CD14-positive monocyte (primary cell): Measurements from ENCODE around the gene NLRP9. TPM values are rescaled to one million over a fixed set of nuclear protein-coding genes. Genes with fewer than 3 reads are reported as not detected.

ENCODE experiments used
- DNase-seq, 3 donors: peaks; one replicate each; pipeline ENCODE4 v3.0.0-alpha.2; 2011 to 2022
- H2AFZ ChIP-seq: 2 replicates; pipeline ENCODE4 v1.6.0; 2012; ENCODE audit warnings: mild to moderate bottlenecking, low read depth, low read length, inconsistent platforms; ENCODE audit not compliant: insufficient read depth, poor library complexity, severe bottlenecking
- H3K27ac ChIP-seq, 2 donors: 1 replicate in 1 of 2; 2 replicates in 1 of 2; pipeline ENCODE4 v1.5.1; 2012 to 2013; ENCODE audit warnings: low read length in 2 of 2, control low read depth in 1 of 2, inconsistent platforms in 1 of 2, low read depth in 1 of 2, mild to moderate bottlenecking in 1 of 2
- H3K27me3 ChIP-seq, 2 donors: one replicate each; pipeline versions ENCODE4 v1.6.0 to v1.6.1; 2011 to 2013; ENCODE audit warnings: low read length in 2 of 2; ENCODE audit not compliant: control insufficient read depth in 2 of 2, insufficient read depth in 2 of 2
- H3K36me3 ChIP-seq, 2 donors: replicated peaks in 1 of 2; 1 replicate in 1 of 2; 2 replicates in 1 of 2; pipeline versions ENCODE4 v1.5.1 to v1.6.1; 2012 to 2013; ENCODE audit warnings: low read length in 2 of 2, control low read depth in 1 of 2, inconsistent platforms in 1 of 2, mild to moderate bottlenecking in 1 of 2; ENCODE audit not compliant: insufficient read depth in 2 of 2, control insufficient read depth in 1 of 2
- H3K4me1 ChIP-seq, 2 donors: 1 replicate in 1 of 2; 2 replicates in 1 of 2; pipeline versions ENCODE4 v1.5.1 to v1.6.1; 2012 to 2013; ENCODE audit warnings: low read length in 2 of 2, control low read depth in 1 of 2, inconsistent platforms in 1 of 2, mild to moderate bottlenecking in 1 of 2, moderate library complexity in 1 of 2; ENCODE audit not compliant: insufficient read depth in 2 of 2, control insufficient read depth in 1 of 2
- H3K4me2 ChIP-seq: replicated peaks from 2 replicates; pipeline ENCODE3; 2012; ENCODE audit warnings: low read length, moderate library complexity, mild to moderate bottlenecking; ENCODE audit not compliant: poor library complexity, severe bottlenecking; ENCODE audit errors: extremely low read depth
- H3K4me3 ChIP-seq, 3 experiments: fragments of 200-600 bp in 1 of 3; sonication (generic) in 1 of 3; replicated peaks in 1 of 3; 1 replicate in 2 of 3; 2 replicates in 1 of 3; pipeline ENCODE4 v1.5.1; 2011 to 2013; ENCODE audit warnings: low read length in 3 of 3, mild to moderate bottlenecking in 3 of 3, control low read depth in 2 of 3, low read depth in 2 of 3, inconsistent platforms in 1 of 3, moderate library complexity in 1 of 3
- H3K79me2 ChIP-seq: 2 replicates; pipeline ENCODE4 v1.6.0; 2012; ENCODE audit warnings: mild to moderate bottlenecking, control low read depth, inconsistent platforms, low read length, moderate library complexity; ENCODE audit not compliant: insufficient read depth
- H3K9ac ChIP-seq: 2 replicates; pipeline ENCODE4 v1.6.0; 2017; ENCODE audit warnings: low read length, mild to moderate bottlenecking; ENCODE audit not compliant: insufficient read depth, poor library complexity, severe bottlenecking
- H3K9me3 ChIP-seq, 2 donors: replicated peaks in 1 of 2; 1 replicate in 1 of 2; 2 replicates in 1 of 2; pipeline versions ENCODE4 v1.5.1 to v1.6.1; 2012 to 2013; ENCODE audit warnings: low read length in 2 of 2, control low read depth in 1 of 2; ENCODE audit not compliant: control insufficient read depth in 1 of 2, insufficient read depth in 1 of 2
- H4K20me1 ChIP-seq: 2 replicates; pipeline ENCODE4 v1.6.0; 2012; ENCODE audit warnings: mild to moderate bottlenecking, low read length, control low read depth, moderate library complexity; ENCODE audit not compliant: insufficient read depth
- H3K27ac Mint-ChIP-seq, 7 donors: one replicate each; pipeline ENCODE4 v1.8.0; 2020; ENCODE audit warnings: mild to moderate bottlenecking in 7 of 7, mixed read lengths in 7 of 7, moderate library complexity in 6 of 7, inconsistent platforms in 2 of 7
- H3K27me3 Mint-ChIP-seq, 3 donors: one replicate each; pipeline ENCODE4 v1.8.0; 2021 to 2022; ENCODE audit warnings: low read depth in 3 of 3, mild to moderate bottlenecking in 3 of 3, mixed read lengths in 3 of 3, moderate library complexity in 3 of 3, inconsistent platforms in 1 of 3
- H3K36me3 Mint-ChIP-seq, 2 donors: one replicate each; pipeline ENCODE4 v1.8.0; 2020; ENCODE audit warnings: mixed read lengths in 2 of 2, inconsistent platforms in 1 of 2, mild to moderate bottlenecking in 1 of 2
- H3K4me1 Mint-ChIP-seq: one replicate; pipeline ENCODE4 v1.8.0; 2020; ENCODE audit warnings: mild to moderate bottlenecking, mixed read lengths
- H3K4me3 Mint-ChIP-seq, 2 donors: one replicate each; pipeline ENCODE4 v1.8.0; 2020; ENCODE audit warnings: mild to moderate bottlenecking in 2 of 2, mixed read lengths in 2 of 2, moderate library complexity in 1 of 2
- H3K9me3 Mint-ChIP-seq, 7 donors: one replicate each; pipeline ENCODE4 v1.8.0; 2020 to 2022; ENCODE audit warnings: mixed read lengths in 7 of 7, mild to moderate bottlenecking in 6 of 7, moderate library complexity in 6 of 7, inconsistent platforms in 2 of 7
- WGBS: methylation state at CpG from one replicate; pipeline ENCODE4 v1.1.5; 2013; ENCODE audit warnings: missing lambda C conversion rate; ENCODE audit not compliant: insufficient coverage; 5-methylcytosine and 5-hydroxymethylcytosine counted together
- intact Hi-C, 2 donors: fragments of 100-400 bp; cut with micrococcal nuclease; formaldehyde crosslinking; loops; one replicate each; pipeline versions ENCODE4 v1.15.0 to v1.15.1; 2023
- polyA plus RNA-seq, 3 donors: library from polyadenylated mRNA; depleted of rRNA in 1 of 3; unstranded in 2 of 3; stranded (reverse) in 1 of 3; fragments of 300-500 nt in 2 of 3; fragments of >200 nt in 1 of 3; fragmentation: Illumina TruSeq in 2 of 3; gene quantifications; 1 replicate in 2 of 3; 2 replicates in 1 of 3; pipeline ENCODE4 v1.2.3, GENCODE V29; 2012 to 2021
- TF ChIP-seq, protein P1 (sequence below): fragments of 200-600 bp; IDR thresholded peaks from one replicate; pipeline ENCODE4 v1.8.0; 2022; ENCODE audit warnings: antibody characterized with exemption, mild to moderate bottlenecking

NLRP9 gene
- polyA plus RNA-seq, 3 donors = not detected

DNA sequence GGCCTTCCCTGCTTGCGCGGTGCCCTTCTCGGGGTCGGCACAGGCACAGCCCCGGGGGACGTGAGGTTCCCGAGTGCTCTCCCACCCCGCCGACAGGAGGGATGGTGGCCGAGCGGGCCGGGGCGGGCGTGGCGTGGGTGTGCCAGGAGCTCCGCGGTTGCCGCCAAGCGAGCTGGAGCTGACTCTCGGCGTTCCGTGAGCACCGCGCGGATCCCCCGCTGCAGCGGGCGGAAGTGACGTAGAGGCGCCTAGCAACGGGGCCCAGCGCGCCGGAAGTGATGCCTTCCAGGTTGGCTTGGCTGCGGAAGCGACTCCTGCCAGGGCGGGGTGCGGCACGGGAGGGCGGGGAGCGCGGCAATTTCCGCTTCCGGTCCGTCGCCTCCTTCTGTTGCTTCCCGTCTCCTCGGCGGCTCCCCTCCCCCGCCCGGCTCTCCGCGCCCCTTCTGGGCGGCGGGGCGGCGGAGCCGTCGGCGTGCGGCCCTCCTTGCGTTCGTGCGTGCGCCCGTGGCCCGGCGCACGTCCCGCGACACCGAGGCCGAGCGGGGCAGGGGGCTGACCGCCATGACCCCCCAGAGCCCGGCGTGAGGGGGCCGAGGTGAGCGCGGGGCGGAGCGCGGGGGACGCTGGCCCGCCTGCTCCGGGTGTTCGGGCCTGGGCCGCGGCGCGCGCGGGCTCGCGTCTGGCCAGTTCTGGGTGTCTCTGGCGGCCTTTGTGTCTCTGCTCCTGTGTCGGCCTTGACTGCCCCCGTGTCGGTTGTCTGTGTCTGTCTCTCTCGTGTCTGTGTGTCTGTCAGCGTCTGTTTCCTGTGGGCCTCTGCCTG lies 63.2 kb downstream of the NLRP9 start, which contains the start of gene EPN1:
EPN1 (plus strand) TSS at position 386 of the 820 bp plus-strand sequence. CDS start 3,402 bp downstream, outside the sequence.
- peaks cover 36 to 49% of the 10 kb centered on the region in 2 donors for H3K36me3 ChIP-seq
- H3K27ac ChIP-seq = peak within 1 kb of the TSS; percentile 71 to 87
- Mint-ChIP-seq H3K9me3 (no peaks in the 10 kb centered on the region), H3K36me3 (peaks cover 58 to 67% of the 10 kb centered on the region in 2 donors), H3K27me3 (no peaks in the 10 kb centered on the region), H3K4me1 (peaks cover 57% of the 10 kb centered on the region), H3K27ac (peak within 1 kb of the TSS; percentile 95 to 98 (median 96)), H3K4me3 (peak within 1 kb of the TSS; percentile 93 to 99)
- no peaks in the 10 kb centered on the region for H3K9me3 ChIP-seq
- intact Hi-C loops = loop anchor here in 1 of 2 donors (2.0 kb wide), 1 partner anchor 40 kb away; no protein-coding TSS in a partner anchor
- H3K4me1 ChIP-seq = peaks cover 51% of the 10 kb centered on the region in 2 donors
- TF ChIP-seq, protein P1, sequence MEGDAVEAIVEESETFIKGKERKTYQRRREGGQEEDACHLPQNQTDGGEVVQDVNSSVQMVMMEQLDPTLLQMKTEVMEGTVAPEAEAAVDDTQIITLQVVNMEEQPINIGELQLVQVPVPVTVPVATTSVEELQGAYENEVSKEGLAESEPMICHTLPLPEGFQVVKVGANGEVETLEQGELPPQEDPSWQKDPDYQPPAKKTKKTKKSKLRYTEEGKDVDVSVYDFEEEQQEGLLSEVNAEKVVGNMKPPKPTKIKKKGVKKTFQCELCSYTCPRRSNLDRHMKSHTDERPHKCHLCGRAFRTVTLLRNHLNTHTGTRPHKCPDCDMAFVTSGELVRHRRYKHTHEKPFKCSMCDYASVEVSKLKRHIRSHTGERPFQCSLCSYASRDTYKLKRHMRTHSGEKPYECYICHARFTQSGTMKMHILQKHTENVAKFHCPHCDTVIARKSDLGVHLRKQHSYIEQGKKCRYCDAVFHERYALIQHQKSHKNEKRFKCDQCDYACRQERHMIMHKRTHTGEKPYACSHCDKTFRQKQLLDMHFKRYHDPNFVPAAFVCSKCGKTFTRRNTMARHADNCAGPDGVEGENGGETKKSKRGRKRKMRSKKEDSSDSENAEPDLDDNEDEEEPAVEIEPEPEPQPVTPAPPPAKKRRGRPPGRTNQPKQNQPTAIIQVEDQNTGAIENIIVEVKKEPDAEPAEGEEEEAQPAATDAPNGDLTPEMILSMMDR = no peak
- WGBS = under 1% methylated on average over 95 of the region's 101 CpGs
- peak; percentile 96 to 98 (median 96) for DNase-seq
- peaks cover 81% of the 10 kb centered on the region for H4K20me1 ChIP-seq
- no peaks in the 10 kb centered on the region for H3K27me3 ChIP-seq
- peak within 1 kb of the TSS; percentile 44 for H2AFZ ChIP-seq
- H3K4me2 ChIP-seq = peak within 1 kb of the TSS; percentile 92
- H3K4me3 ChIP-seq = peak within 1 kb of the TSS; percentile 81 to 93 (median 83)
- peak within 1 kb of the TSS; percentile 84 for H3K9ac ChIP-seq
- H3K79me2 ChIP-seq = peaks cover 86% of the 10 kb centered on the region

DNA sequence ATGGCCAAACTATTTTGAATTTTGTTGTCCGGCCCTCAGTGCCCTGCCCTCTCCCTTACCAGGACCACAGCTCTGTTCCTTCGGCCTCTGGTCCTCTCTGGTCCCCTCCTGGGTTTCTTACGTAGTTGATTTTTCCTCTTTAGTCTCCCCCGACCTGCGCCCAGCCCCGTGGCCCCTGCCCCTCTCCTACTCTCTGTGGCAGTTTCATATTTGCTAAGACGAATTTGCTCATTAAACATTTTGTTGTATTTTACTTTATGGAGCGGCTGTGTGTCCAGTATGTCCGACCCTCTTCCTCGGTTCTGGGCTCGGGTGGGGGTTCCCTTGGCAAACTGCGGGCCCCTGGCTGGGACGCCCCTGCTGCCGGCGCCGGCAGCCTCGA lies 63.8 kb downstream of the NLRP9 start:
- intact Hi-C loops = loop anchor here in 1 of 2 donors (2.0 kb wide), 1 partner anchor 40 kb away; no protein-coding TSS in a partner anchor
- Histone ChIP-seq H3K79me2 (peaks cover 86% of the 10 kb centered on the region), H3K4me2 (peak overlapping the region; percentile 92), H3K9ac (peak overlapping the region; percentile 84), H3K27me3 (no peaks in the 10 kb centered on the region), H3K27ac (peak overlapping the region; percentile 71 to 87), H3K9me3 (no peaks in the 10 kb centered on the region), H3K36me3 (peaks cover 36 to 49% of the 10 kb centered on the region in 2 donors), H3K4me3 (peak overlapping the region; percentile 13 to 81 (median 32)), H3K4me1 (peaks cover 45% of the 10 kb centered on the region in 2 donors), H2AFZ (peak overlapping the region; percentile 44), H4K20me1 (peaks cover 81% of the 10 kb centered on the region)
- Mint-ChIP-seq H3K9me3 (peaks cover 0 to 2% (median 0%) of the 10 kb centered on the region in 7 donors), H3K4me3 (peak overlapping the region in 1 of 2 donors; percentile 54), H3K27me3 (no peaks in the 10 kb centered on the region), H3K36me3 (peaks cover 58 to 67% of the 10 kb centered on the region in 2 donors), H3K4me1 (peaks cover 51% of the 10 kb centered on the region), H3K27ac (peak overlapping the region; percentile 85 to 95 (median 91))
- TF ChIP-seq, protein P1 = no peak
- 72% methylated on average over 6 of the region's 17 CpGs for WGBS
- DNase-seq = no peak
